Right ventricle myocardium superior (tissue), 1 donor: ENCODE data around the gene EEF1AKMT3. TPM values are rescaled to one million over a fixed set of nuclear protein-coding genes. Genes with fewer than 3 reads are reported as not detected.
A peak's percentile ranks its signal among the peaks of the same experiment; 100 is the strongest.
"Not testable (repeated sequence)": the region's sequence is repeated elsewhere in the genome, so short reads cannot be mapped to it uniquely, and the experiment has no call there.

ENCODE experiments used
- ATAC-seq: fragments of 200-7000 bp; cut with Tn5 transposase; one replicate; pipeline ENCODE4 v1.9.1; 2020; ENCODE audit warnings: mild to moderate bottlenecking; ENCODE audit not compliant: poor library complexity
- DNase-seq: peaks from one replicate; pipeline ENCODE4 v3.0.0-alpha.2; 2020
- intact Hi-C: fragments of 100-400 bp; cut with DNase I; formaldehyde crosslinking; loops from one replicate; pipeline ENCODE4 v1.11.2; 2022
- total RNA-seq: library from RNA; stranded (reverse); fragmentation: NEBNext Ultra II Directional; extraction: Animal tissue kit (Norgen Biotek cat#: 25700); gene quantifications from one replicate; pipeline ENCODE4 v1.2.1, GENCODE V29; 2021
- donor health status: DM: no; HTN: yes; CAD: no; lungs with severe emphysema.

Gene EEF1AKMT3
- total RNA-seq, 1 donor from 2014 or later, result 1.2 TPM

DNA sequence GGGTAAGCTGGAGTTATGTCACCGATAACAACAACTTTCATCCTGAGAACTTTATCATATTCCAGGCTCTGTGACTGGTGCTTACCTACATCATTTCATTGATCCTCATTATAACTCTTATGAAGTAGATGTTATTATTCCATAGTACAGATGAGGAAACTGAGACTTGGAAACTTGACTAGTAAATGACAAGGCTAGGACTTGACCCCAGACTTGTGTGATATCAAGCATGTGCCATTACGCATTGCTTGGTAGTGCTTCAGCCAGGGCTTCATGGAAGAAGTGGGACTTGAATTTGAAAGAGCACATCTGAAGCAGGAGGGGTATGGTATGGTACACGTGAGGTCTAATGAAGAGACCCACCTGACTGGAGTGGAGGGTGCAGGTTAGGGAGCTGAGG lies 34.3 kb downstream of the EEF1AKMT3 start:
- DNase-seq (no peak), ATAC-seq (no peak)
- intact Hi-C loops, result loop anchor here (10.0 kb wide), 1 partner anchor 98 kb away; no protein-coding TSS in a partner anchor

DNA sequence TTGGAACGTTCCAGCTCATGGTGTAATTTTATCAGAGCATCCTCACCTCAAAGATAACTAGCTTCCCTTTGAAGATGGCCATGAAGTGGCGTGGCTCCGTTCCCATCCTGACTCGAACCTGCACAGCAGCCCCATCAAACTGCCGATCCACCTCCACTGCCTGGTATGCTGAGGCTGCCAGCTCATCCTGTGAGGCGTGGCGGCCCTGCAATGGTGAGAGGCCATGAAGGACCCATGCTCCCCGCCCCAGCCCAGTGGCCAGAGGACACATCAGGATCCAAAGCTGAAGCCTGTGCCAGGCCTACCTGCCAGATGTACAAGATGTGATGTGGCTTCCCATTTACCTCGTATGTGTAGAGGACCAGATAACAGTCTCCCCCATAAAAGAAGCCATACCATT lies 34.9 kb downstream of the EEF1AKMT3 start:
- ATAC-seq, result no peak
- intact Hi-C loops, result loop anchor here (10.0 kb wide), 1 partner anchor 98 kb away; no protein-coding TSS in a partner anchor
- no peak for DNase-seq

DNA sequence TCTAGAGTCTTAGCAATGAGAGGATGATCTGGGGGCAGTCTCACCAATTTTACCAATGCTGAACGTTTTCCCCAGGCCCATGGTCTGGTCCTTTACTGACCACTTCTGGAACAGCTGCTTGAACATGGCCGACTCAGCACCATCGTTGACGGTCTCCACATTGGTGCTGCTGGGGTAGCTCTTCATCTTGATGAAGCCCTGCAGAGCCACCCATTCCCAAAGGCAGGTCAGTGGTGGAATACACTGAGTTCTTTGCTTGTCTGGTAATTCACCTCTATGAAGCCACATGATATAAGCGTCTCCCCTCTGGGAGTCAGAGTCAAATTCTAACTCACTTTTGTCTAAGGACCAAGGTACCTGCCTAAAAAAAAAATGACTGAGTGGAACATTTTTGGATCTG lies 35.9 kb downstream of the EEF1AKMT3 start:
- DNase-seq, result no peak
- no peak for ATAC-seq
- intact Hi-C loops, result loop anchor here (10.0 kb wide), 1 partner anchor 96 kb away; no protein-coding TSS in a partner anchor

DNA sequence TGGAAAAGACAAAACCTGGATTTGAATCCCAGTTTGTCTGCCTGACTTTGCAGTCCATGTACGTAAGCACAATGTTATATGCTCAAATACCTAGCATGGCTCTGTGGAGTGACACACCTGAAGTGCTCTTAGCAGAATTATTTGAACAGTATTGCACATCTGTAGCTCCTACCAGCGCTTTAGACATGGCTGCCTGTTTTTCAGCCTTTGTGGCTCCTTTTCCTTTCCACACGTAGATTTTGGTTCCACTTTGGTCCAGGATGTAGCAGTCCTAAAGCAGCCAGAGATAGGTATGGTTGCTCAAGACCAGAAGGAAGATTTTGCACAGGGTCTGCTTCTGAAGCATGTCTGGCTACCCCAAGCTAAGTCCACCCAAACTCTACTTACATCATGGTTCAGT lies 37.0 kb downstream of the EEF1AKMT3 start:
- intact Hi-C loops, result loop anchor here (10.0 kb wide), 1 partner anchor 95 kb away; no protein-coding TSS in a partner anchor
- DNase-seq (no peak), ATAC-seq (no peak)

DNA sequence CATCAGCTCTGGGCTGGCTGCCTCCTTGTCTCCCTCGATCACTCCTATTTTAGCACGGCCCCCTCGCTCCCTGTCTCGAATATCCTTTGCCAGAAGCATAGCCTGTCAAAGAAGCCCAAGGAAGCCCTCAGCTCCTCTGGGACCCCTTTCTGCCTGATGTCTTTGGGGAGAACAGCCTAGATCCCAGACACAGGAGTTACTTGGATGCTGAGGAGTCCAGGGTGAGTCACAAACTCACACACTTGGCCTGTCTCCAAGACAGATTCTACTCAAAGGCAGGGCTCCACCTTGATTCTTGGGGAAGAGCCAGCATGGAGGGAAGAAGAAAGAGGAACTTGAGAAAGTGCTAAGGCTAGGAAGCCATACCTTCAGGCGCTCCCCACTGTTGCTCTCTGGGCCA lies 38.0 kb downstream of the EEF1AKMT3 start:
- DNase-seq (no peak), ATAC-seq (no peak)
- intact Hi-C loops, result no loop called here

DNA sequence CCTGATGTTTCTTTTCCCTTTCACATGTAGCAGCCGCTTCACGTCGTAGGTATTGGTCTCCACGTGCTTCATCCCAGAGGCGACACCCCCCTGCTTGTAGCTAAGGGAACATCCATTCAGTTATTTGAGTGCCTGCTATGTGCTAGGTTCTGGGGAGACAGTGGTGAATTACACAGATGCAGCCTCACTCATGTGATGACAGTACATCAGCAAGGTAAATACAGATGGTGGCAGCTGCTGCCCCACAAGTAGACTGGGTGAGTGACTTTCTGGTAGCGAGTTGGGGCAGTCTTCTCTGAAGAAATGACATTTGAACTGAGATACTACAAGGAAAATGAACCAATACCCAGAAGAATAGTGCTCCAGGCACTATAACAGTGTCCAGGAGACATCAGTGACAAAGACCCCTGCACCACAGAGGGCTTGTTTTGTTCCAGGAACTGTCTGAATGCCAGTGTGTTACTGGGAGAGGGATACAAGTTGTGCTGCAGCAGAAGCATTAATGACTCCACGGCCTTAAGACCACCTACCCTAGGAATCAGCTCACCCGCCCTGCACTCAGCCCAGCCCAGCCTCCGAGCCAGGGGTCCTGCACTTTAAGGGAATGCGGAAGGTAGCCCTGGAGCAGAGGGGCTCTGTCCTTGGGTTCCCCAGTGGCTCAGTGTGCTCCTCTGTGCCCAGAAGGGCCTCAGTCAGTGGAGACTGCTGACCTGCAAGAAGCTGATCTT lies 38.8 kb downstream of the EEF1AKMT3 start:
- ATAC-seq (no peak), DNase-seq (no peak)

GRCh38 chr12:57813111-57813970 lies 40.9 kb downstream of the EEF1AKMT3 start:
- intact Hi-C loops, result no loop called here
- DNase-seq, result no peak
- ATAC-seq, result no peak

More for the DNA sequence above, 38.8 kb downstream of the EEF1AKMT3 start:
- intact Hi-C loops, result no loop called here

- intact Hi-C loops, result no loop called here
- no peak for ATAC-seq
- no peak for DNase-seq
Measured at GRCh38 chr12:57813971-57814772, 41.8 kb downstream of the EEF1AKMT3 start.

- no peak for ATAC-seq
Measured at GRCh38 chr12:57815177-57816000, 43.0 kb downstream of the EEF1AKMT3 start.

DNA sequence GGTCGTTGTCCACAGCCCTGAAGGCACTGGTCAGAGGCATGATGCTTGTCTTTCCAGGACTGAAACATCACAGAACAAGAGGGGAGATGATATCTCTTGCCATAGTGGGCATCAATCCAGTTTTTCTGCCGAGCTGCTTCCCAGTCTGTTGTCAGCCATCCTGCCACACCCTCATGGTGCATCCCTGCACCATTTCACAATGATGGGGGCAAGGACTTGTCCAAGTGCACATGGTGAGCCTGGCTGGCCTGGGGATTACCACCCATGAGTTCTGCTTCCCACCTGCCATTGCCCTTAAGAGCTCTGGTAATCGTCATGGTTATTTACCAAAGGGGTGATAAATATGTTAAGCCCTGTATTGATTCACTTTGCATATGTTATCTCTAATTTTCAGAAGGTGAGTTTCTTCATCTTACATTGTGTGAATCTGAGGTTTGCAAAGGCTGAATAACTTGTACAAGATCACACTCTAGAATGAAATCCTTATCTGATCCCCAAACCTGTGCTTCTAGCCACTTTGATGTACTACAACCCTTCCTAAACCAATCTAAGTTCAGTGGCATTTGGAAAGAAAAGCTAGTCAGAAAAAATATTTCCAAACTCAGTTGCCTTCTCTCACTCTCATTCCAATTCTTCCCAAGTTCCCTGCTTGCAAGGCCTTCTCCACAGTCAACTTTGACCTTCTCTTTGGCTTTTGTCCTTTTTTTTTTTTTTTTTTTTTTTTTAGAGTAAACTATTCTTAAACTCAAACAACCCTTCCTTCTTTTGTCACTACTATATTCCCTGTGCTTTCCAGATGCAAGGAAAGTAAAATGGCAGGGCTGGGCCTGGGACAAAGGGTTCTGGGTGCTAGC lies 43.8 kb downstream of the EEF1AKMT3 start:
- intact Hi-C loops, result no loop called here
- ATAC-seq (no peak), DNase-seq (no peak)

More at GRCh38 chr12:57815177-57816000, 43.0 kb downstream of the EEF1AKMT3 start:
- DNase-seq, result no peak
- intact Hi-C loops, result no loop called here

DNA sequence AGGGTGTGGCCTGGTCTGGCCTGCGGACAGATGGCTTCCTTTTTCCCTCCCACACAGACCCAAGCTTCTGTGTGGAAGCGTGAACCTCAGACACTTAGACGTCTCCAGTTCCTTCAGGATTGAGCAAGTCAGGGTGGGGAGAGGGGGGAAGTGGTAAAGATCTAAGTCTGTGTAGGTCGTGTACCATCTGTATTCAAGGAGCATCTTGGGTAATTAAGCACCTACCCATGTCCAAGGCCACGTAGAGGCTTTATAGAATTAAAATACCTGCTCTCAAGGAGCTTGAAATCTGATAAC lies 44.4 kb downstream of the EEF1AKMT3 start:
- intact Hi-C loops, result no loop called here
- peak; percentile 61 for ATAC-seq
- peak; percentile 66 for DNase-seq

- ATAC-seq (peak; percentile 11), DNase-seq (no peak)
- intact Hi-C loops, result no loop called here
Measured at GRCh38 chr12:57817261-57817989, 45.0 kb downstream of the EEF1AKMT3 start.

GRCh38 chr12:57817990-57818331 lies 45.5 kb downstream of the EEF1AKMT3 start:
- ATAC-seq, intact Hi-C loops, DNase-seq: not testable (repeated sequence)

- DNase-seq, ATAC-seq, intact Hi-C loops: not testable (repeated sequence)
Measured at GRCh38 chr12:57820119-57820518, 47.7 kb downstream of the EEF1AKMT3 start.

DNA sequence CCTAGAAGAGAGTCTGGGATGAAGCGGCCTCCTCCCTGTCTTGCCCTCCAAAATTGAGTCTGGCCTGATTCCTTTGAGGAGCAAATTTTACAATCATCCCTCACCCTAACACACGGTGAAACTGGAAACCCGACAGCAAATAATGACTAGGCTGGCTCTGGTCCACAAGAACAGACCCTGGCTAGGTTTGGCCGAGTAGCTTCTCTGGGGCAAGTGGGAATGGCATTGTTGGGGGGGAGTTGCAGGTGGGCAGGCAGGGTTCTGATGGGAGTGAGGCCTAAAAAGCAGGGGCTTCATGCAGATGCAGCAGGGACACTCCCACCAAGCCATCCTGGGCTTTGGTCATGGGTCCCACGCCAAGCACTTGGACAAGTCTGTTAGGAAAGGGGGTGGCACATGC lies 48.6 kb downstream of the EEF1AKMT3 start:
- DNase-seq, intact Hi-C loops, ATAC-seq: not testable (repeated sequence)

DNA sequence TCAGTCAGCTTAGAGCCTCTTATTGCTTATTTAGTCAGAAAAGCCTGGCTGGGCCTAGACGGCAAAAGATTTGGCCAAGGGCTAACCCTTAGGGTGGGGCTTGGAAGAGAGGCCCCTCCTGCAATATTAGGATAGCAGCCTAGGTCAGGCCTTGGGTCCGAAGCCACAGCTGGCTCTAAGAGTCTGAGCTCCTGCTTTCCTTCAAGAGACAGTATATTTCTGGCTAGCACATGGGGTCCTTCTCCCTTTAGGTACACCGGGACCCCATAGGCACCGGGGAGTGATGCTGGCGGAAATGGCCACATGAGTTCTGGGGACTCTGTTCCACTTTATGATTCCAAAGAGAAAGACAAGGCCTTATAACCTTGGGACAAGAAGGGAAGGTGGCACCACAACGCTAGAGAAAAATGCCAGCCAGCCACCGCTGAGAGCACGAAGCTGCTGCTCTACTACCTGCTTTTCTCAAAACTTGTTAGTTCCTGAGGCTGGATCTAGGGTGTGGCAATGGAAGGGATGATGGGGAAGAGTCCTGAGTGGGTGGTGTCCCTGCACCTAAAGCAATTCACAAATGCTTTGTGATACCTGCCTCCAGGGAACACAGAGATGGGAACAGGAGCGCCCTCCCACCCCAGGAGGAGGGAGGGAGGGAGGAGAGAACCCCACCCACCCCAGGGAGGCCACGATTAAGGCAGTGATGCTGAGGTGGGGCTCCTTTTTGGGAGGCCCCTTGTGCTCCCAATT lies 49.2 kb downstream of the EEF1AKMT3 start:
- DNase-seq, result no peak
- intact Hi-C loops, result no loop called here
- ATAC-seq, result no peak
